GM10266 (cell line): ENCODE data around the gene KLF2.
"Not testable (repeated sequence)": the region's sequence is repeated elsewhere in the genome, so short reads cannot be mapped to it uniquely, and the experiment has no call there.

Source experiments
- DNase-seq: peaks from one replicate; pipeline ENCODE4 v3.0.0; 2012; ENCODE audit errors: extremely low spot score
- CTCF ChIP-seq: IDR thresholded peaks from 2 replicates; pipeline ENCODE4 v1.5.1; 2012; ENCODE audit warnings: mild to moderate bottlenecking, low read depth; ENCODE audit not compliant: control insufficient read depth, insufficient read depth; ENCODE audit errors: missing control alignments

Gene KLF2

GRCh38 chr19:16298334-16298733 is 26.3 kb upstream of the KLF2 start:
- TF ChIP-seq CTCF, result no peak

GRCh38 chr19:16301999-16302694 is 22.5 kb upstream of the KLF2 start:
- DNase-seq, result no peak
- TF ChIP-seq CTCF, result no peak

More at GRCh38 chr19:16298334-16298733, 26.3 kb upstream of the KLF2 start:
- DNase-seq, result no peak

- DNase-seq, result no peak
- no peak for TF ChIP-seq CTCF
These were observed 20.9 kb upstream of the KLF2 start for GRCh38 chr19:16303755-16304154.

GRCh38 chr19:16304511-16304910 is 20.1 kb upstream of the KLF2 start:
- DNase-seq, result not testable (repeated sequence)

- not testable (repeated sequence) for DNase-seq
These were observed 19.6 kb upstream of the KLF2 start for GRCh38 chr19:16305060-16305459.

GRCh38 chr19:16306728-16307402 is 17.8 kb upstream of the KLF2 start:
- TF ChIP-seq CTCF, result no peak
- no peak for DNase-seq

- no peak for DNase-seq
- no peak for TF ChIP-seq CTCF
These were observed 16.5 kb upstream of the KLF2 start for GRCh38 chr19:16308081-16308480.

GRCh38 chr19:16309643-16310042 is 15.0 kb upstream of the KLF2 start:
- DNase-seq, result no peak
- TF ChIP-seq CTCF, result no peak
